HG03045 (cell line): ENCODE data around the gene ZNF70.

Experiments used
- ATAC-seq: cut with Tn5 transposase; IDR thresholded peaks from one replicate; pipeline ENCODE4 v1.9.1; 2021; ENCODE audit warnings: mild to moderate bottlenecking, moderate library complexity; ENCODE audit not compliant: unreplicated experiment

The ZNF70 gene

DNA sequence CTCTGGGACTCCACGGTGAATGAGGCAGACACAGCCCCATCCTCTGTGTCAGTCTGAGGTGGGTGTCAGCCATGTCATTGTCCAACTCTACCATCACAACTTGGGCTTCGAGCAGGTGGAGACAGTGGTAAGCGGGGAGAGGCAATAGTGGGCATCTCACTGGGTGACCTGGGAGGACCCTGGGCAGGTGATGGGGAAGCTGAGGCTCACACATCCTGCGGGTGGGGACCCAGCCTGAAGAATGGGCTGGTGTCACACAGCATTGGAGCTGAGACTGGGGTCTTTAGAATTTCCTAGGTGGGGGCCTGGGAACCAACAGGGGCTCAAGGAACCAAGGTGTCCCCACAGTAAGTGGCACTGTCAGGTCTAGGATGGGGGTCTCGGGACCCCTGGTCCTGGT, 28.8 kb upstream of the ZNF70 start:
- ATAC-seq = no peak

DNA sequence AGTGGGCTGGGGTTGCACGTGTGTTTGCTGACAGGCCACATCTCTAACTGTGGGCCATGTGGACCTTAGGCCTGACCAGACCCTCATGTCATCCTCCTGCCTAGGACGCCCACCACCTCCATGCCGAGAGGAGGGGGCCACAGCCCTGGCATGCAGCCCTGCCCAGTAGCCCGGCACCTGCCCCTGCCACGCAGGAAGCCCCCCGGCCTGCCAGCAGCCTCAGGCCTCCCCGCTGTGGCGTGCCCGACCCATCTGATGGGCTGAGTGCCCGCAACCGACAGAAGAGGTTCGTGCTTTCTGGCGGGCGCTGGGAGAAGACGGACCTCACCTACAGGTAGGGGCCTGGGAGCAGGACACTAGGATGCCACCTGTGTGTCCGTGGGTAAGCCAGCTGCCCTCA, 28.2 kb upstream of the ZNF70 start:
- no peak for ATAC-seq

GRCh38 chr22:23778577-23778900, 27.6 kb upstream of the ZNF70 start:
- ATAC-seq = no peak

- no peak for ATAC-seq
Measured at GRCh38 chr22:23777776-23778576, 27.1 kb upstream of the ZNF70 start.

DNA sequence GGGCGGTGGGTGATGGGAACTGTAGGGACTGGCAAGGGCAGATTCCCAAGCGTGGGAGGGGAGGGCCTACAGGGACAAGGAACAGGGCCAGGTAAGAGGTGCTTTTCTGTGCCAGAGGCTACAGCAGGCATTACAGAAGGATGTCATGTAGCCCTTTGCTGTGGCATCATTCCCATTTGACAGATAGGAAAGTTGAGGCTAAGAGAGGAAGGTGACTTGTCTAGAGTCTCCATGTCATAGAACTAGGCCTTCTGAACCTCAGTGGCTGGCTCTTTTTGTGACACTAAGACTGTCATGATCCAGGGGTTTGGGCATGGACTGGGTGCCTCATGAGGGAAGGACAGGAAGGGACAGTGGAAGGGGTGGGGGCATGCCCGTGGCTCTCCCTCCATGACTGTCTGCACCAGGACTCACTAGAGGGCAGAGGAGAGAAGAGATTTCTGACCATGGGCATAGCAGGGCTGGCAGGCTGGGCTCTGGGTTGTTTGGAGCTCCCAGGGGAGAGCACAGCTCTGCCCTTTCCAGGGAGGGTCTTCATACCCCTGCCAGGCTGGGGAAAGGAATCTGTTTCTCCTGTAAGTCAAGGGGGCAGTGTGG, 25.0 kb upstream of the ZNF70 start:
- ATAC-seq = no peak

GRCh38 chr22:23774922-23775436, 24.1 kb upstream of the ZNF70 start:
- ATAC-seq = no peak

DNA sequence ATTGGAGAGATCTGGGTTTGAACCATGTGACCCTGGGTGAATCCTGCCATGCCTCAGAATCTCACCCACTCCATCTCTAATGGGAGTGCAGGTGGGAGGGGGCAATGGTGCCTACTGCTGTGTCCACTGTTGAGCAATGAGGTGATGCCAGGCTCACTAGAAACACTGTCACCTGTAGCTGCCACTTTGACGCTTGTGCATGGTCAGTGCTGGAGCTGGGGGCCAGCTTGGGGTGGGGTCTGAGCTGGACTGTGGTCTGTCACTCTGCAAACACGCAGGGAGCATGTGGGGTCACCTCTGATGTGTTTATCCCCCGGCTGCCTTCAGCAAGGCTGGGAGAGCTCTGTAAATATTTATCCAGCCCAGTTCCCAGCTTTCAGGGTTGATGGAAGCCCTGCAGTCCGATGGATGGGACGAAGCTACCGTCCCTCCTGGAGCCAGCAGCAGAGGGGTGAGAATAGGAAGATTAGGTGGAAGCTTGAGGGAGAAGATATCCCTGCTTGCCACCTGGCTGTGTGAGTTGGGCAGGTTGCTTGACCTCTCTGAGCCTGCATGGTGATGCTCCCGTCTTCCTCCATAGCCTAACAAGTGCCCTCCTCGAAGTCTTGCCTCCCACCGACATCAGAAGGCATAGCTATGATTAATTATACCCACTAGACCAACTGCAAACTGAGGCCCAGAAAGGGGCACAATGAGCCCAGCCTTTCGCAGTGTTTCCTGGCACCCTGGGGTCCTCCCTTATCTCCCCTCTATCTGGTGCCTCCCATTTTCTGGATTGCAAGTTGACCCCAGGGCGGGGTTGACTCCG, 23.4 kb upstream of the ZNF70 start:
- no peak for ATAC-seq

GRCh38 chr22:23773483-23774113, 22.7 kb upstream of the ZNF70 start:
- no peak for ATAC-seq

GRCh38 chr22:23772649-23773473, 21.9 kb upstream of the ZNF70 start, which contains the start of gene MMP11:
Gene MMP11, plus strand, starts transcription at chr22:23772849. Its CDS starts 22 bp downstream, at chr22:23772871.
- no peak for ATAC-seq

DNA sequence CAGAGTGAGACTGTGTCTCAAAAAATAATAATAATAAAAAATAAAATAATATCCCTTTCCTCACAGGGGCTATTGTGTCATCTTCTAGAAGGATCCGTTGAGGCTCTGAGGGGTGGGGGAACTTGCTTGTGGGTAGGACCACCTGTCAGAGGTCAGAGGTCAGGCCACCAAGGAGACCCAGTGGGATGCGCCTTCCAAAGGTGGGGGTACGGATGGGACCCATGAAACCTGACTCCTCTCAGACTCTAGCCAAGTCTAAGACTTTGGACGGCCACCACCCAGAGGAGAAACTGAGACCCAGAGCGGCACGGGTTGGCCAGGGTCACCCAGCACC, 21.4 kb upstream of the ZNF70 start:
- no peak for ATAC-seq

DNA sequence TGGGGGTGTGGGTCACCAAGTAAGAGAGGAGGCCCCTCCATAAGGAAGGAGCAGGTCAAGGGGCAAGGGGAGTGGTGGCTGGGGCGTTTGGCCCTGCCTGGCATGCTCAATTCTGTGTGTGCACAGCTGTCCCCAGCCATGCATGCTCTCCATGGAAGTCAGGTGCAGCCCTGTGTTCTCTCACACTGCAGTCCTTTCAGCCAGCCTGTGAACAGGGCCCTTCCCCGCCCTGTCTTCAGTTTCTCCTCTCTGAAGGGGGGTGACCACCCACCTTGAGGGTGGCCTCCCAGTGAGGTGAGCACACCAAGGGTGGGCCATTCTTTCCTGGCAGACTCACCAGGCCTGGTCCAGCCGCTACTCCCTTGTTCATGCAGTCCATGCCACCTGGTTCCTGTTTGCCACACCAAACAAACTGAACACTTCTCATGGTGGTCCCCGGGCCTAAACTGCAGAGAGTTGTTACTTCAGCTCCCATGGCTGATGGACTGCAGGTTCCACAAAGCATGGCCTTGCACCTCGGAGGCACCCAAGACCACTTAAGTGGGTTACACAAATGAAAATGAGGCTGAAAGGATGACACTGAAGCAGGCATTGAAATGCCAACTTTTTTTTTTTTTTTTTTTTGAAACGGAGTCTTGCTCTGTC, 18.5 kb upstream of the ZNF70 start:
- ATAC-seq = no peak

DNA sequence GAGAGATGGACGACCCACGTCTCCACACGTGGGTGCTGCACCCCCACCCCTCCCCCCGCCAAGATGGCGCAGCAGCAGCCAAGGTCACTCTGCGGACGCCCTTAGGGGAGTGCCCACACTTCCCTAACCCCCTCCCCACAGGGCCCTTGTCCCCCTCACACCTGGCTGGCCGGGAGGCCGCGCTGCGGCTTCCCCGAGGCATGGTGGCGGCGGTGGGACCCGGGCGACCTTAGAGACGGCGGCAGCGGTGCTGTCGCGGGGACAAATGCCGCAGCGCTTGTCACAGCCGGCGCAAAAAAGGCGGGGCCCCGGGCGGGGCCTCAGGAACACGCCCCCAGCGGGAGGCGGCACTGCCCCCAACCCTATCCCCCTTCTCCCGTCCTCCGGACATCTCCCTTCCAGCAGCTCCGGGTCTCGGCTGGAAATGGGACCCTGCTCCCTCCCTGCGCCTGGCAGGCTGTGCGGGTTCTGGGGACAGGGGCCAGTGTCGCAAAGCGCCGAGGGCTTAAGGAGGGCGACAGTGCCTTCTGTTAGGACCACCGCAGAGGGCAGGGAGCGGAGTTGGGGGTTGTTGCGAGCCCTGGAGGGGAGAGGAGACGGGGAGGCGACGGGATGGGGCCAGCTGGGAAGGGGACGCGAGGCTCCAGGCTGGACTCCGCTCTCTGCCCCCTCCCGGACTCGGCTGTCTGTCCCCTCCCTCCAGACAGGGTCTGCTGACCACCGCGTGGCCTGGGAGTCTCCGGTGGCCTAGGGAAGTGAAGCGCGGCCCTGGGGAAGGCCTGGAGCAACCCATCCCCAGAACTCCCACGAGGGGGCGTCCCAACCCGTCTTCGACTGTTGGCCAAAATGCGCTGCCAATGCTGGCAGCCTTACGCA, 17.0 kb upstream of the ZNF70 start, which contains the start of gene CHCHD10:
Gene CHCHD10, minus strand, starts transcription at position 300 of the 876 bp plus-strand sequence. Its CDS starts 98 bp downstream, at position 202.
- peak; percentile 54 for ATAC-seq

- ATAC-seq = no peak
Measured at GRCh38 chr22:23767303-23767672, 16.4 kb upstream of the ZNF70 start.

DNA sequence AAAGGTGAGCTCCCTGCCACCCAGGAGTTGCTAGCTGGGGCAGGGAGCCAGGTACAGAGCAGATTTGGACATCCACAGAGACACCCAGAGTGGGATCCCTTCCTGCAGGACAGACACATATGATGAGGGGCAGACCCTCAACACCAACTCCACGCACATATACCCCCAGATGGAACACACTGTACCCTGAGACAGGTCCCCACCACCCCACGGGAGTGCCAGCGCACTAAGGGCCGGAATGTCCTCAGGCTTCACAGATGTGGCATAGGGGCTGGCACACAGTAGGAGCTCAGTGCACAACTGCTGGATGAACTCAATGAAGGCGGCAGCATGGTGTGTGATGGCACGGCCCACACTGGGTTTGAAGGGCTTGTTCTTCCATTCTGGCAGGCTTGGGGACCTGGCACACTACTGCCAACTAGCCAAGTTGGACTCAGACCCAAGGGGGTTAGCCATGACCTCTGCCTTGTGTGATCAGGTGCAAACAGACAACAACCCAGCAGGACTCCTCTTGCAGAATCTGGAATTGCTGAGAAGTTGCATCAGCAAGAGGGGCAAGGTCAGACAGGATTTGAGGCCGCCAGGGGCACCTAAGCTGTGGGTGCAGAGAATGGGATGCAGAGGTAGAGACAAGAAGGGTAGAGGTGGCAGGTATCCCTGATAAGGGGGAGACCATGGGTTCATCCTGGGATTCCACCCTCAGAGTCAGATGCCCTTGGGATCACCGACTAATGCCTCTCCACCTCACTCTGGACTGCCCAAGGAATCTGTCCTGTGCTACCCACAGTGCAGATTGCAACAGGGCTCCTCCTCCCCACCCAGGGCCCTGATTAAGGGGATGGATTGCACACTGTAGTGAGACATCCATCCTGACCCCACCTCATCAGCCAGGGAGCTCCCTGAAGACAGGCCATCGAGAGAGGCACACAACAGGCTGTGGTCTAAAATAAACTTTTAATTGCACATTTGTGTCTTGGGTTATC, 14.3 kb upstream of the ZNF70 start:
- no peak for ATAC-seq

DNA sequence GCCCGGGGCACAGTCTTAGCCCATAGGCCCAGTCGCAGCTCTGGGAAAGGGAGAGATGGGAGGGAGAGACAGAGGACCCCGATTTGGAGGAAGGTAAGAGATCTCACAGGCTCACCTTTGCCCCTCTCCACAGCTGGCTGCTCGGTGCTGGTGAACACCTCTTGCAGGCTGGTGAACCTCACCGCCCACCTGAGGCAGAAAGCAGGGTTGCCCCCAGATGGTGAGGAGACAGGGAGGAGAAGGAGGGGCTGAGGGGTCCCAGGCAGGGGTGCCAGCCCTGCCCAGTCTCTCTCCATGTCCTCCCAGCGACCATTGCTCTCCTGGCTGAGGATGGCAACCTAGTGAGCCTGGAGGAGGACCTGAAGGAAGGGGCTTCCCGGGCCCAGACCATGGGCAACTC, 13.0 kb upstream of the ZNF70 start:
- no peak for ATAC-seq

- no peak for ATAC-seq
Measured at GRCh38 chr22:23763579-23763945, 12.7 kb upstream of the ZNF70 start.

- no peak for ATAC-seq
Measured at GRCh38 chr22:23762842-23763578, 12.1 kb upstream of the ZNF70 start, which contains the start of gene C22orf15. Gene C22orf15, plus strand, starts transcription at chr22:23762990. Its CDS starts 317 bp downstream, at chr22:23763307.
